Stimulated activated naive CD8-positive, alpha-beta T cell treated with anti-CD3 and anti-CD28 coated beads, Interleukin-15, Interleukin-2, amounts not matched to agents 100 U/mL and 50 U/mL, for 24 hours (primary cell): ENCODE results near the gene ICAM5.
A peak's percentile ranks its signal among the peaks of the same experiment; 100 is the strongest.
"Not testable (repeated sequence)": the region's sequence is repeated elsewhere in the genome, so short reads cannot be mapped to it uniquely, and the experiment has no call there.

Source experiments
- ATAC-seq: fragments of 150-1000 bp; cut with Tn5 transposase; one replicate; pipeline ENCODE4 v1.10.0; 2021
- DNase-seq: peaks from one replicate; pipeline ENCODE4 v3.0.0; 2021

ICAM5 gene

GRCh38 chr19:10289836-10290356 is at the start of gene ICAM5:
Gene ICAM5, plus strand, starts transcription at chr19:10289952. Its CDS starts 92 bp downstream, at chr19:10290044.
- no peak for ATAC-seq
- peak; percentile 56 for DNase-seq

GRCh38 chr19:10241826-10242449 is 47.8 kb upstream of the ICAM5 start:
- ATAC-seq, DNase-seq: not testable (repeated sequence)

GRCh38 chr19:10243606-10244005 is 46.1 kb upstream of the ICAM5 start:
- no peak for ATAC-seq
- DNase-seq: no peak

GRCh38 chr19:10245189-10245939 is 44.4 kb upstream of the ICAM5 start:
- no peak for DNase-seq
- ATAC-seq: no peak

- ATAC-seq: no peak
- DNase-seq: no peak
These were observed 43.2 kb upstream of the ICAM5 start for GRCh38 chr19:10246511-10246910.

GRCh38 chr19:10251792-10252694 is 37.7 kb upstream of the ICAM5 start, which contains the start of gene MRPL4:
Gene MRPL4, plus strand, starts transcription at chr19:10252214. Its CDS starts 40 bp downstream, at chr19:10252254.
- ATAC-seq (peak; percentile 96), DNase-seq (peak; percentile 93)

GRCh38 chr19:10252707-10253106 is 37.0 kb upstream of the ICAM5 start:
- no peak for ATAC-seq
- DNase-seq: no peak

GRCh38 chr19:10254244-10254643 is 35.5 kb upstream of the ICAM5 start:
- no peak for ATAC-seq

GRCh38 chr19:10255358-10255757 is 34.4 kb upstream of the ICAM5 start:
- ATAC-seq: no peak
- no peak for DNase-seq

More at GRCh38 chr19:10254244-10254643, 35.5 kb upstream of the ICAM5 start:
- no peak for DNase-seq

- DNase-seq (no peak), ATAC-seq (no peak)
These were observed 33.2 kb upstream of the ICAM5 start for GRCh38 chr19:10256551-10256950.

GRCh38 chr19:10256970-10257615 is 32.7 kb upstream of the ICAM5 start:
- no peak for DNase-seq
- no peak for ATAC-seq

- DNase-seq (no peak), ATAC-seq (no peak)
These were observed 31.6 kb upstream of the ICAM5 start for GRCh38 chr19:10258080-10258710.

- DNase-seq (peak; percentile 95), ATAC-seq (peak; percentile 76)
These were observed 30.4 kb upstream of the ICAM5 start for GRCh38 chr19:10259162-10259905.

GRCh38 chr19:10260141-10260584 is 29.6 kb upstream of the ICAM5 start:
- DNase-seq (peak; percentile 70), ATAC-seq (peak; percentile 71)

- DNase-seq: no peak
- ATAC-seq: no peak
These were observed 27.0 kb upstream of the ICAM5 start for GRCh38 chr19:10262771-10263170.

- DNase-seq (no peak), ATAC-seq (no peak)
These were observed 23.0 kb upstream of the ICAM5 start for GRCh38 chr19:10266706-10267105.

GRCh38 chr19:10268071-10268470 is 21.7 kb upstream of the ICAM5 start:
- DNase-seq: no peak
- no peak for ATAC-seq

GRCh38 chr19:10269333-10270179 is 20.2 kb upstream of the ICAM5 start:
- ATAC-seq (peak; percentile 60), DNase-seq (peak; percentile 95)

- ATAC-seq (peak; percentile 72), DNase-seq (peak; percentile 88)
These were observed 19.6 kb upstream of the ICAM5 start for GRCh38 chr19:10270180-10270615.
